K562 (cell line): ENCODE data around the gene SLC1A2. TPM values are rescaled to one million over a fixed set of nuclear protein-coding genes. Genes with fewer than 3 reads are reported as not detected.

Experiments used
- ATAC-seq: fragments of 200-7000 bp; cut with Tn5 transposase; 3 replicates; pipeline ENCODE4 v1.9.1; 2020; ENCODE audit warnings: moderate library complexity
- BruUV-seq: library from RNA; stranded (reverse); fragments of 400-500 nt; replicated peaks from 2 replicates; lab custom pipeline; 2021; lab: Mats Ljungman, UMichigan
- CTCF ChIA-PET: fragments of 300-600 bp; formaldehyde crosslinking; extraction: SDS; loops from one replicate; lab custom pipeline; 2021; ENCODE audit warnings: low intra/inter-chr PET ratio; lab: Yijun Ruan, JAX
- POLR2A ChIA-PET: fragments of 300-600, 350-650 bp; sonication (Branson Sonifier 250); formaldehyde crosslinking; extraction: SDS; loops from one replicate; lab custom pipeline; 2021; ENCODE audit warnings: antibody characterized with exemption, inconsistent platforms; lab: Yijun Ruan, JAX
- DNase-seq, 4 experiments: peaks; one replicate each; pipeline versions ENCODE4 v3.0.0 to v3.0.0-alpha.2; 2011 to 2018; ENCODE audit warnings: low spot score in 3 of 4, mixed read lengths in 3 of 4; ENCODE audit errors: extremely low read depth in 1 of 4
- FAIRE-seq: peaks from 2 replicates; lab custom pipeline; 2011; peaks lifted over from hg19 to GRCh38; lab: Jason Lieb, UNC
- H2AFZ ChIP-seq: 2 replicates; pipeline ENCODE4 v1.6.0; 2011; ENCODE audit warnings: low read depth, low read length, control low read depth, inconsistent platforms
- H3K27ac ChIP-seq: fragments of 200-600 bp; 3 replicates; pipeline ENCODE4 v1.8.0; 2011; ENCODE audit warnings: low read depth, mild to moderate bottlenecking, control low read depth, inconsistent platforms, low read length, moderate library complexity, mixed read lengths; ENCODE audit errors: extremely low read depth
- H3K27me3 ChIP-seq, 2 experiments: fragments of 300-600 bp in 1 of 2; 2 replicates in 1 of 2; 3 replicates in 1 of 2; pipeline versions ENCODE4 v1.6.0 to v1.8.0; 2011; ENCODE audit warnings: inconsistent platforms in 2 of 2, low read length in 2 of 2, mild to moderate bottlenecking in 1 of 2, mixed read lengths in 1 of 2, moderate library complexity in 1 of 2; ENCODE audit not compliant: control insufficient read depth in 2 of 2, insufficient read depth in 2 of 2
- H3K36me3 ChIP-seq: fragments of 300-600 bp; 3 replicates; pipeline ENCODE4 v1.8.0; 2011; ENCODE audit warnings: mild to moderate bottlenecking, low read length, inconsistent platforms; ENCODE audit not compliant: control insufficient read depth, insufficient read depth
- H3K4me1 ChIP-seq, 2 experiments: fragments of 200-600 bp in 1 of 2; replicated peaks in 1 of 2; 2 replicates in 1 of 2; 3 replicates in 1 of 2; pipeline versions ENCODE4 v1.5.1 to v1.8.0; 2011; ENCODE audit warnings: inconsistent platforms in 2 of 2, low read length in 2 of 2, mild to moderate bottlenecking in 1 of 2, mixed read lengths in 1 of 2, moderate library complexity in 1 of 2; ENCODE audit not compliant: control insufficient read depth in 2 of 2, insufficient read depth in 2 of 2
- H3K4me2 ChIP-seq: 2 replicates; pipeline ENCODE4 v1.6.1; 2011; ENCODE audit warnings: low read length, control low read depth, inconsistent platforms, mixed read lengths; ENCODE audit not compliant: insufficient read depth
- H3K4me3 ChIP-seq: fragments of 200-600 bp; sonication (generic), shearing (Covaris generic); 2 replicates; pipeline ENCODE4 v1.5.1; 2016; ENCODE audit warnings: control low read depth, inconsistent platforms
- H3K79me2 ChIP-seq: fragments of 200-600 bp; 3 replicates; pipeline ENCODE4 v1.8.0; 2011; ENCODE audit warnings: low read length, inconsistent platforms; ENCODE audit not compliant: control insufficient read depth, insufficient read depth
- H3K9ac ChIP-seq, 2 experiments: 2 replicates each; pipeline versions ENCODE4 v1.6.0 to v1.6.1; 2011; ENCODE audit warnings: low read depth in 2 of 2, low read length in 2 of 2, control low read depth in 1 of 2, inconsistent platforms in 1 of 2, mild to moderate bottlenecking in 1 of 2, mixed read lengths in 1 of 2; ENCODE audit not compliant: insufficient read depth in 1 of 2
- H3K9me1 ChIP-seq: one replicate; pipeline ENCODE4 v1.6.0; 2011; ENCODE audit warnings: inconsistent platforms, mild to moderate bottlenecking, low read length, moderate library complexity; ENCODE audit not compliant: control insufficient read depth, insufficient read depth
- H3K9me3 ChIP-seq: replicated peaks from 2 replicates; pipeline ENCODE4 v1.5.1; 2011; ENCODE audit warnings: low read depth, low read length, inconsistent platforms; ENCODE audit not compliant: control insufficient read depth, insufficient read depth
- H4K20me1 ChIP-seq: replicated peaks from 2 replicates; pipeline ENCODE4 v1.6.1; 2011; ENCODE audit warnings: low read length, inconsistent platforms, mixed read lengths; ENCODE audit not compliant: control insufficient read depth, insufficient read depth
- ARNT ChIP-seq, 2 experiments: fragments of 450-650 bp; IDR thresholded peaks; 2 replicates each; pipeline ENCODE4 v1.6.1; 2016; ENCODE audit warnings: mild to moderate bottlenecking in 1 of 2
- CBX2 ChIP-seq: fragments of 200-600 bp; sonication (generic); IDR thresholded peaks from one replicate; pipeline ENCODE4 v1.6.1; 2012; ENCODE audit warnings: mild to moderate bottlenecking, low read length, inconsistent platforms; ENCODE audit not compliant: insufficient read depth, poor library complexity, severe bottlenecking
- CBX3 ChIP-seq, 2 experiments: IDR thresholded peaks; 1 replicate in 1 of 2; 2 replicates in 1 of 2; pipeline ENCODE4 v1.6.1; 2012; ENCODE audit warnings: inconsistent platforms in 2 of 2, low read length in 2 of 2, borderline replicate concordance in 1 of 2, control low read depth in 1 of 2
- CEBPZ ChIP-seq: fragments of 150-350 bp; IDR thresholded peaks from 2 replicates; pipeline ENCODE4 v1.6.1; 2014; ENCODE audit warnings: low read depth, mild to moderate bottlenecking, low read length, borderline replicate concordance
- KLF10 ChIP-seq: fragments of 250-450 bp; sonication (Bioruptor Pico); IDR thresholded peaks from 2 replicates; pipeline ENCODE4 v1.6.1; 2021; ENCODE audit warnings: matching md5 sums
- MYBL2 ChIP-seq, 2 experiments: fragments of 450-650 bp in 1 of 2; sonication (generic) in 1 of 2; formaldehyde crosslinking in 1 of 2; IDR thresholded peaks; 2 replicates each; pipeline versions ENCODE4 v1.6.1 to v1.8.1; 2017 to 2022; ENCODE audit warnings: borderline replicate concordance in 1 of 2, inconsistent platforms in 1 of 2, low read depth in 1 of 2, mild to moderate bottlenecking in 1 of 2, missing genetic modification reagents in 1 of 2, moderate library complexity in 1 of 2
- NR4A1 ChIP-seq, 2 experiments: fragments of 250-450 bp in 1 of 2; fragments of 450-650 bp in 1 of 2; sonication (Bioruptor Pico) in 1 of 2; IDR thresholded peaks; 2 replicates each; pipeline versions ENCODE4 v1.4.0 to v1.6.1; 2016 to 2020; ENCODE audit warnings: mild to moderate bottlenecking in 2 of 2, missing compliant biosample characterization in 1 of 2, missing genetic modification characterization in 1 of 2, moderate library complexity in 1 of 2
- SMC3 ChIP-seq: conservative IDR thresholded peaks from 2 replicates; pipeline ENCODE4 v1.6.1; 2011; ENCODE audit warnings: low read depth, low read length, improper control_type of control experiment; ENCODE audit not compliant: insufficient read depth
- TARDBP ChIP-seq: fragments of 450-650 bp; IDR thresholded peaks from 2 replicates; pipeline ENCODE4 v1.6.1; 2016
- TRIM24 ChIP-seq, 2 experiments: fragments of 450-650 bp; IDR thresholded peaks; 2 replicates each; pipeline ENCODE4 v1.6.1; 2016
- WGBS: fragments of 100-300 bp; shearing (Covaris generic); methylation state at CpG from one replicate; pipeline ENCODE4 v1.1.6; 2016; ENCODE audit warnings: low coverage, mixed read lengths; ENCODE audit not compliant: insufficient coverage; ENCODE audit errors: missing lambda C conversion rate; 5-methylcytosine and 5-hydroxymethylcytosine counted together
- in situ Hi-C: fragments of 300-500 bp; cut with MboI; formaldehyde crosslinking; loops from 4 replicates; pipeline ENCODE4 v1.15.0; 2018; ENCODE audit warnings: inconsistent platforms, mixed read lengths
- intact Hi-C: fragments of 100-400 bp; cut with micrococcal nuclease; formaldehyde crosslinking; loops from 2 replicates; pipeline ENCODE4 v1.14.2; 2022
- polyA plus RNA-seq, 8 experiments: library from polyadenylated mRNA; depleted of rRNA in 4 of 8; stranded (reverse) in 5 of 8; unstranded in 3 of 8; fragments of >200 nt; fragmentation: Nextera tagmentation in 2 of 8; fragmentation: Illumina TruSeq in 1 of 8; extraction: Ambion mirVana in 2 of 8; extraction: Trizol in 1 of 8; gene quantifications; 2 replicates each; pipeline versions ENCODE4 v1.2.1 to v1.2.3, GENCODE V29; 2011 to 2014; ENCODE audit warnings: inconsistent platforms in 1 of 8, missing spikeins in 1 of 8
- total RNA-seq, 7 experiments: library from RNA; depleted of rRNA in 6 of 7; stranded (reverse); fragments of >200 nt in 6 of 7; fragmentation: Illumina TruSeq in 2 of 7; extraction: Trizol in 2 of 7; gene quantifications; 2 replicates each; pipeline versions ENCODE4 v1.2.1 to v1.2.3, GENCODE V29; 2011 to 2021; ENCODE audit warnings: low replicate concordance in 1 of 7

Gene SLC1A2
- total and polyA plus RNA-seq, 9 of the 15 experiments (the other 6 are each of a cell fraction or from before 2014, with no cell fraction given), result 0.03 to 0.07 (median 0.04) TPM; not detected in 5

- H3K9me3 ChIP-seq, result no peaks in the 10 kb centered on the region
These were observed 112.1 kb downstream of the SLC1A2 start for GRCh38 chr11:35307221-35307621.

GRCh38 chr11:35305670-35306382 lies 113.5 kb downstream of the SLC1A2 start:
- no peaks in the 10 kb centered on the region; a peak in 2 of 5 replicates for H3K4me1 ChIP-seq
- H4K20me1 ChIP-seq, result no peaks in the 10 kb centered on the region
- no peaks in the 10 kb centered on the region for H3K79me2 ChIP-seq
- H2AFZ ChIP-seq, result peak overlapping the region; percentile 66
- no peaks in the 10 kb centered on the region for H3K9me1 ChIP-seq
- no peaks in the 10 kb centered on the region for H3K9me3 ChIP-seq
- ATAC-seq (peak; percentile 89), FAIRE-seq (peak; percentile 56), DNase-seq (peak; percentile 50 to 63 (median 51))
- H3K4me3 ChIP-seq, result no peak overlapping the region
- WGBS, result 28% methylated on average over 14 of the region's 14 CpGs
- H3K9ac ChIP-seq, result no peak overlapping the region; a peak in 1 of 4 replicates
- intact Hi-C loops, result loop anchor here (5.0 kb wide), 2 partner anchors 86 to 379 kb away; no protein-coding TSS in a partner anchor
- no peaks in the 10 kb centered on the region for H3K36me3 ChIP-seq
- no peak overlapping the region for H3K27ac ChIP-seq
- H3K27me3 ChIP-seq, result peaks cover 2 to 9% of the 10 kb centered on the region in 2 experiments; a peak in 4 of 5 replicates
- ChIA-PET CTCF (interaction anchor here (0.7 kb wide), 1 partner anchor 378 kb away, joined by 3 read pairs; no protein-coding TSS in a partner anchor), POLR2A (interaction anchor here (0.8 to 1.3 kb wide), 2 partner anchors 10 to 225 kb away, joined by 3 to 4 read pairs; no protein-coding TSS in a partner anchor)
- in situ Hi-C loops, result no loop called here
- no TSS peak for BruUV-seq
- H3K4me2 ChIP-seq, result peak overlapping the region; percentile 54
- TF ChIP-seq CBX3 (IDR thresholded peaks at IDR 0.05; ENCODE audit: borderline replicate concordance in 1 of 2, low read length in 2 of 2) (no peak), TRIM24 (IDR thresholded peaks at IDR 0.05) (no peak), KLF10 (CRISPR knock-in tag) (no peak), CEBPZ (no peak), MYBL2 (IDR thresholded peaks at IDR 0.05; ENCODE audit: low read depth) (no peak), MYBL2 (CRISPR knock-in tag; IDR thresholded peaks at IDR 0.05; ENCODE audit: borderline replicate concordance) (no peak), CBX2 (no peak), ARNT (IDR thresholded peaks at IDR 0.05) (no peak), SMC3 (0 out of 2 replicates have a peak, but pooled peaks have one; percentile 12)

More at GRCh38 chr11:35307221-35307621, 112.1 kb downstream of the SLC1A2 start:
- H3K4me1 ChIP-seq, result no peaks in the 10 kb centered on the region; a peak in 2 of 5 replicates
- H3K79me2 ChIP-seq, result no peaks in the 10 kb centered on the region
- BruUV-seq, result no TSS peak
- ATAC-seq (no peak), FAIRE-seq (no peak), DNase-seq (no peak)
- H3K27ac ChIP-seq, result no peak overlapping the region
- intact Hi-C loops, result loop anchor here (5.0 kb wide), 2 partner anchors 85 to 380 kb away; no protein-coding TSS in a partner anchor
- 3% methylated on average over 4 of the region's 4 CpGs for WGBS
- H3K27me3 ChIP-seq, result peaks cover 2 to 9% of the 10 kb centered on the region in 2 experiments; a peak in 4 of 5 replicates
- no peak overlapping the region for H3K4me2 ChIP-seq
- H3K9ac ChIP-seq, result no peak overlapping the region
- no peak for TF ChIP-seq TARDBP
- TF ChIP-seq NR4A1 (CRISPR knock-in tag; IDR thresholded peaks at IDR 0.05), result no peak
- TF ChIP-seq NR4A1 (tag; IDR thresholded peaks at IDR 0.05), result no peak
- in situ Hi-C loops, result no loop called here
- H4K20me1 ChIP-seq, result no peaks in the 10 kb centered on the region
- H3K9me1 ChIP-seq, result no peaks in the 10 kb centered on the region
- ChIA-PET CTCF (no interaction called here), POLR2A (interaction anchor here (0.6 kb wide), 1 partner anchor 193 kb away, joined by 3 read pairs; no protein-coding TSS in a partner anchor)
- H2AFZ ChIP-seq, result no peak overlapping the region
- no peak overlapping the region for H3K4me3 ChIP-seq
- no peaks in the 10 kb centered on the region for H3K36me3 ChIP-seq
